ENCODE results near the gene EXOC6B. TPM values are rescaled to one million over a fixed set of nuclear protein-coding genes. Genes with fewer than 3 reads are reported as not detected.
A peak's percentile ranks its signal among the peaks of the same experiment; 100 is the strongest.

Gene EXOC6B
- total RNA-seq, 2 experiments from 2014 or later, result 6.8 to 7.6 TPM

DNA sequence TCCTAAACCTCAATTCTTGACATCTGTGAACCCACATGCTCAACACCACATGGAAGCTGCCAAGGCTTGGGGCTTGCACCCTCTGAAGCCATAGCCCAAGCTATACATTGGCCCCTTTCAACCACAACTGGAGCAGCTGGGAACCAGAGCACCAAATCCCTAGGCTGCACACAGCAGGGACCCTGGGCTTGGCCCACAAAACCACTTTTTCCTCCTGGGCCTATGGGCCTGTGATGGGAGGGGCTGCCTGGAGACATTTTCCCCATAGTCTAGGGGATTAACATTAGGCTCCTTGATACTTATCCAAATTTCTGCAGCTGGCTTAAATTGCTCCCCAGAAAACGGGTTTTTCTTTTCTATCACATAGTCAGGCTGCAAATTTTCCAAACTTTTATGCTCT, 40.3 kb downstream of the EXOC6B start:
- no peak overlapping the region for H3K4me3 Mint-ChIP-seq
- no peaks in the 10 kb centered on the region for H3K9me3 Mint-ChIP-seq
- no peak overlapping the region for H3K27ac Mint-ChIP-seq
- peaks cover 7% of the 10 kb centered on the region for H3K36me3 Mint-ChIP-seq
- no peak for DNase-seq
- no peaks in the 10 kb centered on the region for H3K27me3 Mint-ChIP-seq
- no peaks in the 10 kb centered on the region for H3K4me1 Mint-ChIP-seq

DNA sequence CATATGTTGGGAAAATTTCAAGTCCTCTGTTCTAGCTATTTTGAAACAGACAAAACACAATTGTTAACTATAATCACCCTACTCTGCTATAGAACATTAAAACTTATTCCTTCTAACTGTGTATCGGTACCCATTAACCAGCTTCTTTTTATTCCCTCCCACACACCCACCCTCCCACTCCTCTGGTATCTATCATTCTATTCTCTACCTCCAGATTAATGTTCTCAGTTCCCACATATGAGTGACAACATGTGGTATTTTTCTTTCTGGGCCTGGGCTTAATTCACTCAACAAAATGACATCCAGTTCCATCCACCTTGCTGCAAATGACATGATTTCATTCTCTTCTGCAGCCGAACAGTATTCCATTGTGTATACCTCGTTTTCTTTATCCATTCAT, 43.3 kb downstream of the EXOC6B start:
- H3K36me3 Mint-ChIP-seq, result peaks cover 7% of the 10 kb centered on the region
- peaks cover 4% of the 10 kb centered on the region for H3K9me3 Mint-ChIP-seq
- no peaks in the 10 kb centered on the region for H3K27me3 Mint-ChIP-seq
- H3K27ac Mint-ChIP-seq, result no peak overlapping the region
- peaks cover 4% of the 10 kb centered on the region for H3K4me1 Mint-ChIP-seq
- no peak for DNase-seq
- H3K4me3 Mint-ChIP-seq, result no peak overlapping the region

- Mint-ChIP-seq H3K4me1 (peaks cover 4% of the 10 kb centered on the region), H3K36me3 (peaks cover 7% of the 10 kb centered on the region)
- no peak for DNase-seq
Observed at GRCh38 chr2:72781480-72781879, 44.4 kb downstream of the EXOC6B start.

DNA sequence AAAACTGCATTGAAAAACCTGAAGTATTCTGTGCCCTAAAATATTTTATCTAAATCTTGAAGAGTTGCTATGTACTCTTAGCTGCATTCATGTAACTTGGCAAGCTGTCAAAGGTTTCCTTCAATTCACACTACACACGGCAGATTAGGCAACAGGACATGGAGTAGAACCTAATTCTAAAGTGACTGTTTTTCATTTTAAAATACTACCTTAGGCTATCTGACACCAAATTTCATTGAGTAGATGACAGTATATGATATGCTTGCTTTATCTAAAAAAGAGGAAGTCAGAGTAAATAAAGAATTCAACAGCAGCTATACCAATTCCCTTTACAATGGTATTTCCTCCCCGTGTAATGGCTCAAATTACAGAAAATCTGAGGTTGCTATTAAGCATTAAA, 45.4 kb downstream of the EXOC6B start:
- Mint-ChIP-seq H3K27ac (no peak overlapping the region), H3K4me3 (no peak overlapping the region), H3K36me3 (peaks cover 7% of the 10 kb centered on the region), H3K27me3 (no peaks in the 10 kb centered on the region), H3K4me1 (peaks cover 4% of the 10 kb centered on the region), H3K9me3 (peaks cover 4% of the 10 kb centered on the region)
- DNase-seq, result no peak

More at GRCh38 chr2:72781480-72781879, 44.4 kb downstream of the EXOC6B start:
- Mint-ChIP-seq H3K4me3 (no peak overlapping the region), H3K27ac (no peak overlapping the region), H3K9me3 (peaks cover 4% of the 10 kb centered on the region), H3K27me3 (no peaks in the 10 kb centered on the region)

- Mint-ChIP-seq H3K4me3 (no peak overlapping the region), H3K4me1 (peaks cover 4% of the 10 kb centered on the region), H3K27ac (no peak overlapping the region), H3K9me3 (peaks cover 4% of the 10 kb centered on the region), H3K27me3 (no peaks in the 10 kb centered on the region), H3K36me3 (peaks cover 3% of the 10 kb centered on the region)
- no peak for DNase-seq
Observed at GRCh38 chr2:72779495-72779894, 46.3 kb downstream of the EXOC6B start.

DNA sequence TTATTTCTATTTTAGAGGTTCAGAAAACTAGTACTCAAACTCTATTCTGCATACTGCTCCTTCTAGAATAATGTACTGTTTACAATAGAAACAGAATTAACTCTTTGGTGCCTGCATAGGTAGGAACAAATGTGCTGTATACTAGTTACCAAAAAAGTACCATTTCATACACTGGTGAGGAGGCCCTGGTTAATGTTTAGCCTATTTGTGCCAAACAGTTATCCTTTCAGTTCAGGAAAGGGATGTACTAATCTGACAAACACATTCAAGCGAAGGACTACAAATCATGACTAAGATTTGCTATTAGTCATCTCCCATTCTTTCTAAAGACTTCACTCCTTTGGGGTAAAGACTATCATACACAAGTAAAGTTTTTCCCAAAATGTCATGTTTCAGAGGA, 47.4 kb downstream of the EXOC6B start:
- Mint-ChIP-seq H3K36me3 (no peaks in the 10 kb centered on the region), H3K27ac (no peak overlapping the region), H3K27me3 (no peaks in the 10 kb centered on the region), H3K4me3 (no peak overlapping the region), H3K9me3 (peaks cover 4% of the 10 kb centered on the region), H3K4me1 (peaks cover 4% of the 10 kb centered on the region)
- DNase-seq, result no peak

DNA sequence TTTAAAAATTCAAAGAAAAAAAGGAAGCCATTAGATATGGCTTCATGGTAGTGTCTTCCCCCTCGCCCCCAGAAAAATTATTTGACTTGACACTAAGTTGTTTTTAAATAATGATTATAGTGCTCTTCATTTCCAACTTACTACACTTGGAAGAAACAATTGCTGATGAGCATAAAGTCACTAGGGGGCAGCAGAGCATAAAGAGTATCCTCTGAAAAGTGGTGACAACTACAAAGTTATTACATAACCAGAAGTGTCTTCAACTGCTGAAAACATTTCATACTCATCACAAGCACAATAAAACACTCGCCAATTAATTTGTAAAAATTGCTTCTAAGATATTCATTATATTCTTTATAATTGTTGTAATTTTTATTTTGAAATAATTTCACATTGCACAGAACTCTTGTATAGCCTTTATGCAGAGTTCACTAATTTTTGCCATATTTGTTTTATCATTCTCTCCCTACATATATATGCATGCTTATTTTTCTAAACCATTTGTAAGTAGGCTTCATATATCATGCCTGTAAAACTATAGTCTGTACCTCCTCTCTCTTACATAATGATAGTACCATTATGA, 54.9 kb downstream of the EXOC6B start:
- Mint-ChIP-seq H3K36me3 (no peaks in the 10 kb centered on the region), H3K27ac (no peak overlapping the region), H3K4me1 (no peaks in the 10 kb centered on the region), H3K27me3 (no peaks in the 10 kb centered on the region), H3K9me3 (no peaks in the 10 kb centered on the region), H3K4me3 (no peak overlapping the region)
- DNase-seq, result peak; percentile 38

- H3K9me3 Mint-ChIP-seq, result peaks cover 15% of the 10 kb centered on the region
- H3K4me3 Mint-ChIP-seq, result no peak overlapping the region
- H3K36me3 Mint-ChIP-seq, result peaks cover 10% of the 10 kb centered on the region
- DNase-seq, result no peak
- H3K27me3 Mint-ChIP-seq, result no peaks in the 10 kb centered on the region
- H3K4me1 Mint-ChIP-seq, result no peaks in the 10 kb centered on the region
- no peak overlapping the region for H3K27ac Mint-ChIP-seq
Observed at GRCh38 chr2:72765997-72766609, 59.7 kb downstream of the EXOC6B start.

- Mint-ChIP-seq H3K27ac (no peak overlapping the region), H3K27me3 (no peaks in the 10 kb centered on the region)
- no peak for DNase-seq
Observed at GRCh38 chr2:72762276-72762675, 63.6 kb downstream of the EXOC6B start.

DNA sequence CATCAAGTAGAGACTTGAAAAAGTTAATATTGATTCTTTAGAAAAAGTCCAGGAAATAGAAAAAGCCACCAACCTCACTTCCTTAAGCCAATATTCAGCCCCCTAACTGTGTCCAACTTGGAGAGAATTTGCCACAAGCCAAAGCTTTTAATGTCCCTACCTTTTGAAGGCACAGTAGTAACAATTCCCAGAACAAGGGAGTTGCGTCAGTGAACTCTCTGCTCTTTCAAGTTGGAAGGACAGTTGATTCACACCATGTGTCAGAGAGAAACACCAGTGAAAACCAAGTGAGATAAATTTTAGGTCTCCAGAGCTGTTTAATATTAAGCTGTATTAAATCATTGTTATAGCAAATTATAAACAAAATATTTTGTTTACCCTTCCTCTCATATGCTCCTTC, 66.1 kb downstream of the EXOC6B start:
- Mint-ChIP-seq H3K4me3 (no peak overlapping the region), H3K4me1 (no peaks in the 10 kb centered on the region), H3K27ac (no peak overlapping the region), H3K9me3 (peaks cover 15% of the 10 kb centered on the region), H3K27me3 (no peaks in the 10 kb centered on the region), H3K36me3 (peaks cover 21% of the 10 kb centered on the region)
- DNase-seq, result no peak

More at GRCh38 chr2:72762276-72762675, 63.6 kb downstream of the EXOC6B start:
- Mint-ChIP-seq H3K4me1 (no peaks in the 10 kb centered on the region), H3K4me3 (no peak overlapping the region), H3K9me3 (peaks cover 15% of the 10 kb centered on the region), H3K36me3 (peaks cover 21% of the 10 kb centered on the region)

- no peak for DNase-seq
- no peaks in the 10 kb centered on the region for H3K4me1 Mint-ChIP-seq
- no peak overlapping the region for H3K27ac Mint-ChIP-seq
- H3K4me3 Mint-ChIP-seq, result no peak overlapping the region
- peaks cover 15% of the 10 kb centered on the region for H3K36me3 Mint-ChIP-seq
- H3K27me3 Mint-ChIP-seq, result no peaks in the 10 kb centered on the region
- H3K9me3 Mint-ChIP-seq, result peaks cover 5% of the 10 kb centered on the region
Observed at GRCh38 chr2:72757177-72757775, 68.6 kb downstream of the EXOC6B start.

GRCh38 chr2:72755647-72756423, 70.0 kb downstream of the EXOC6B start:
- Mint-ChIP-seq H3K27ac (no peak overlapping the region), H3K4me3 (no peak overlapping the region), H3K4me1 (no peaks in the 10 kb centered on the region), H3K9me3 (no peaks in the 10 kb centered on the region), H3K36me3 (peaks cover 9% of the 10 kb centered on the region), H3K27me3 (no peaks in the 10 kb centered on the region)
- no peak for DNase-seq

- Mint-ChIP-seq H3K27me3 (no peaks in the 10 kb centered on the region), H3K4me1 (no peaks in the 10 kb centered on the region), H3K27ac (no peak overlapping the region), H3K36me3 (no peaks in the 10 kb centered on the region), H3K9me3 (no peaks in the 10 kb centered on the region), H3K4me3 (no peak overlapping the region)
- no peak for DNase-seq
Observed at GRCh38 chr2:72754628-72755320, 71.1 kb downstream of the EXOC6B start.

- H3K9me3 Mint-ChIP-seq, result no peaks in the 10 kb centered on the region
Observed at GRCh38 chr2:72750977-72751639, 74.7 kb downstream of the EXOC6B start.

More at GRCh38 chr2:72750977-72751639, 74.7 kb downstream of the EXOC6B start:
- no peaks in the 10 kb centered on the region for H3K36me3 Mint-ChIP-seq
- no peaks in the 10 kb centered on the region for H3K27me3 Mint-ChIP-seq
- no peak overlapping the region for H3K4me3 Mint-ChIP-seq
- no peaks in the 10 kb centered on the region for H3K4me1 Mint-ChIP-seq
- no peak for DNase-seq
- no peak overlapping the region for H3K27ac Mint-ChIP-seq

Measured in activated naive CD8-positive, alpha-beta T cell treated with anti-CD3 and anti-CD28 coated beads for 36 hours (primary cell).